ENCODE measurements around the gene SLC41A2.
"Not testable (repeated sequence)": the region's sequence is repeated elsewhere in the genome, so short reads cannot be mapped to it uniquely, and the experiment has no call there.

The SLC41A2 gene

DNA sequence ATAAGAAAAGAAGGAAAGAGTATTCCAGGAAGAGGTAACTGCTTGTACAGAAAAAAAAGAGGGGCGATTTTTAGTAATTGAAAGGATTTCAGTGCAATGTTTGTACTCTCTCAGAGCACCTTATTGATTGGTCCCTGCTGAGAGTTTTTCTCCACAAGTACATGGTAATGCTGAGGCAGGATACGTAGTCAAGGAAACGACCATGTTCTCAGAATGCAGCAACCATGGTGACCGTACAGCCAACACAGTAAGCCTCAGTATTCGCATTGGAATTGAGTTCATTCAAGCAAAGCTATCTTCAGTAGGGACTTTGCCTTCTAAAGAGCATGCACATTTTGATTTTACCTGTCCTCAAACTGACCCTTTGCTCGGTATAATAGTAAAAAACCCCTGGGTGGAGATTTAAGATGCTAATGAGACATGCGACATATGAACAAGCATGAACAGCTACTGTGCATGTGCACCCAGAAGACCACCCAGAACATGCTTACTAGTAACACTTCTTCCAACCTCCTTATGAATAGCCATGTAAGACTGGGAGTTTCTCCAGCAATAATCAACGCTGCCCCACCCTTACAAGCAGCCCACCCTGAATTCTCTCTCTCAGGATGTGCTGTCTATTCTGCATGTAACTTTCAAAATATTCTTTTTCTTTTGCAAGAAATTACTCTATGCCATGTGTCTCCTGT, 6.2 kb upstream of the SLC41A2 start:
- DNase-seq (ENCODE audit: low spot score): no peak

DNA sequence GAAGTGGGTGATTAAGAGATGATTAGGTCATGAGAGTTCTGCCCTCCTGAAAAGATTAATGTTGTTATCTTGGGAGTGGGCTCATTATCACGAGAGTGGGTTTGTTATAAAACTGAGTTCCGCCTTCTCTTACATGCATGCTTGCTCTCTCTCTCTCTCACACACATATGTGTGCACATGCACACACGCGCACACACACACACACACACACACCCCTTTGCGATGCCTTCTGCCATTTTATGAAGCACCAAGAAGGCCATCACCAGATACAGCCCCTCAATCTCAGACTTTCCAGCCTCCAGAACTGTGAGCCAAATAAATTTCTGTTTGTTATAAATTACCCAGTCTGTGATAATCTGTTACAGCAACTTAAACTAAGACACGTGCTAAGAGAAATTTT, 5.7 kb upstream of the SLC41A2 start:
- DNase-seq (ENCODE audit: low spot score): no peak

GRCh38 chr12:104960464-104960863, 2.4 kb upstream of the SLC41A2 start:
- no peak for DNase-seq (ENCODE audit: low spot score)

GRCh38 chr12:104959335-104959841, 1.3 kb upstream of the SLC41A2 start:
- DNase-seq (ENCODE audit: low spot score): no peak

GRCh38 chr12:104958805-104959334, 780 bp upstream of the SLC41A2 start:
- no peak for DNase-seq (ENCODE audit: low spot score)

GRCh38 chr12:104957719-104958000, 430 bp downstream of the SLC41A2 start:
- no peak for DNase-seq (ENCODE audit: low spot score)

DNA sequence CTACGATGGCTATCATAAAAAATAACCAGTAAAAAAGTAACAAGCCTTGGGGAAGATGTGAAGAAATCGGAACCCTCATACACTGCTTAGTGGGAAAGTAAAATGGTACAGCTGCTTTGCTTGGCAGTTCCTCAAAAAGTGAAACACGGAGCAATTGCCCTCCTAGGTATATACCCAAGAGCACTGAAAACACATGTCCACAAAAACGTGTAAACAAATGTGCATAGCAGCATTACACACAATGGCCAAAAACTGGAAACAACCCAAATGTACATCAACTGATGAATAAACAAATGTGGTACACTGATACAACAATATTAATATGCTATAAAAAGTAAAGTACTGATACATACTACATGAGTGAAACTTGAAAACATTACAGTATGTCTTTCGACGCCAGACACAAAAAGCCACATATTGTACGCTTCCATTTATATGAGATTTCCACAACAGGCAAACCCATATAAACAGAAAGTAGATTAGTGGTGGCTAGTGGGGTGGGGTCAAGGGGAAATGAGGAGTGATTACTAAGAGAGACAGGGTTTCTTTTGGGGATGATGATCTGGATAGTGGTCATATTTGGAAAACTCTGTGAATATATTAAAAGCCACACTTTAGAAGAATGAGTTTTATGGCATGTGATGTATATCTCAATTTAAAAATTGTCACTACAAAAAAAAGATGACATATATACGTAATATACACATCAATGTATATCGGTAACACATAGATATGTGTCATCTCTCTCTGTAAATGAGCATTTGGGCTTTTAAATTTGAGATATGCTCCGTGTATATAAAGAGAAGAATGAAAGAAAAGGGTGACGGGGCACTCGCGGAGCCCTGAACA, 996 bp downstream of the SLC41A2 start:
- no peak for DNase-seq (ENCODE audit: low spot score)

DNA sequence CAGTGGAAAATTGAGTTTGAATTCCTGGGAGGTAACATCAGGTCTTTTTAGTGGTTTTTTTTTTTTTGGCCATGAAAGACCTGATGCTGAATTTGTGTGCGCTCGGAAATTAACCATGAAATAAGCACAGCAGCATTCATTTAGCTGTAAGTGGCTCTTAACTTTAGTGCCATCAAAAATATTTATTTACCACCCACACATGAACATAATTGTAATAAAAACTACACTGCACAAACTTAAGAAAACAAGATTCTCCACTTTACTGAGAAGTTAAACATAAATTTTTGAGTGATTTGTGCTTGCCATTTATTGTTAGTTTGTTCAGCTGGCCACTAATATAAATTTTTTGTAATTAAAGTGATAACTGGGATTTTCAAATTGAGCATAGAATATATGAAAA, 2.4 kb downstream of the SLC41A2 start:
- DNase-seq (ENCODE audit: low spot score): no peak

DNA sequence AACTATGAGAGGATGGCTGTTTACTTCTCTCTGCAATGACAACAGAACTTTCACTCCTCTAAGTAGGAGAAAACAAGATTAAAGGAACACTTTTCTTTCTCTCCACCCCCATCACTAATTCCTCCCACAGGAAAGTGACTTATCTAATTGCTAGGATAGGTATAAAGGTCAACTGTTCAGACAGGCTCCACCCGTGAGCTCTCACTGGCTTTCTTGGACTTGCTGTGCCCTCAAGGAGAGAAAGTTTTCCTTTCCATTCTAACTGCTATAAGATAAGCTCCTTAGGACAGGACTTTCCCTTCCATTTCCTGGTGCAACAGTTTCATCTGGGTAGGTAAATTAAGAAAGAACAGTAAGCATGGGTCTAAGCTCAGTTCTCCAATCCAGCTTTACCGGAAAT, 4.8 kb downstream of the SLC41A2 start:
- no peak for DNase-seq (ENCODE audit: low spot score)

GRCh38 chr12:104952816-104953215, 5.3 kb downstream of the SLC41A2 start:
- no peak for DNase-seq (ENCODE audit: low spot score)

- no peak for DNase-seq (ENCODE audit: low spot score)
Observed at GRCh38 chr12:104951759-104952509, 6.2 kb downstream of the SLC41A2 start.

DNA sequence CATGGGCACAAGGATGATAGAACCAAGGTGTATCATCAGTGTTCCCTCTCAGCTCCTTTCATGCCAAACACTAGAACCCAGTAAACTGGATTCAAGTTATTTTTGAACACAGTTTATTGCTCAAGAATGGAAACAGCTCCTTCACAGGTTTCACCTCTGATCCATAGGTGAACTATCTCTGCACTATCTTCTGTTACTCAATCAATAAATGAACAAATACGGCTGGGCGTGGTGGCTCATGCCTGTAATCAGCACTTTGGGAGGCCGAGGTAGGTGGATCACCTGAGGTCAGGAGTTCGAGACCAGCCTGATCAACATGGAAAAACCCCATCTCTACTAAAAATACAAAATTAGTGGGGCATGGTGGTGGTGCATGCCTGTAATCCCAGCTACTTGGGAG, 9.4 kb downstream of the SLC41A2 start:
- not testable (repeated sequence) for DNase-seq (ENCODE audit: low spot score)

- DNase-seq (ENCODE audit: low spot score): no peak
Observed at GRCh38 chr12:104944252-104944651, 13.8 kb downstream of the SLC41A2 start.

DNA sequence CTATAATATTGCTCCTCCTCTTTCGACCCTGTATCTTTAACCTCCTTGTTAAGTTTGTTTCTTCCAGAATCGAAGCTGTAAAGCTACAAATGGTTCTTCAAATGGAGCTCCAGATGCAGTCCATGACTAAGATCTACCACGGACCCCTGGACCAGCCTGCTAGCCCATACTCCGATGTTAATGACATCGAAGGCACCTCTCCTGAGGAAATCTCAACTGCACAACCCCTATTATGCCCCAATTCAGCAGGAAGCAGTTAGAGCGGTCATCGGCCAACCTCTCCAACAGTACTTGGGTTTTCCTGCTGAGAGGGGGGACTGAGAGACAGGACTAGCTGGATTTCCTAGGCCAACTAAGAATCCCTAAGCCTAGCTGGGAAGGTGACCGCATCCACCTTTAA, 14.7 kb downstream of the SLC41A2 start:
- not testable (repeated sequence) for DNase-seq (ENCODE audit: low spot score)

DNA sequence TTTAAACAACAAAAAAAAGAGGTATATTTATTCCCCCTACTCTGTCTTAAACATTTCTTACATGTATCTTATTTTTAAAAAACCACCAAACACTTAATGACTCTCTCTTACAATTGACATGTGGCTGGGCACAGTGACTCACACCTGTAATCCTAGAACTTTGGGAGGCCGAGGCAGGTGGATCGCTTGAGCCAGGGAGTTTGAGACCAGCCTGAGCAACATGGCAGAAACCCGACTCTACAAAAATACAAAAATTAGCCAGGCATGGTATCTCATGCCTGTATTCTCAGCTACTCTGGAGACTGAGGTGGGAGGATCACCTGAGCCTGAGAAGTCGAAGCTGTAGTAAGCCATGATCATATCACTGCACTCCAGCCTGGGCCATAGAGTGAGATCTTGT, 16.0 kb downstream of the SLC41A2 start:
- no peak for DNase-seq (ENCODE audit: low spot score)

DNA sequence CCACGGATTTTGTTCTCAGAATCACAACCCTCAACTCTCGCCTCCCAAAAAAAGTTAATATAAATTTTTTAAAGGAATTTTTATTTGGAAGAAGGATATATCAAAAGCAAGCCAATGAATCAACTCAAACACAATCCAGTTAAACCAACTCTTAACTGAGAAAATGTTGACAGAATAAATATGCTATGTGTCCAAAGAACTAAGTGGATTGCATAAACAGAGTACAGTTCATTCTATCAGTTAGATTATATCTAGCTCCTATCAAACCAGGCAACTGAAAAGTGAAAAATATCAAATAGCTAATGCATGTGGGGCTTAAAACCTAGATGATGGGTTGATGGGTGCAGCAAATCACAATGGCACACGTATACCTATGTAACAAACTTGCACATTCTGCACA, 16.6 kb downstream of the SLC41A2 start:
- no peak for DNase-seq (ENCODE audit: low spot score)

- DNase-seq (ENCODE audit: low spot score): no peak
Observed at GRCh38 chr12:104939089-104939488, 19.0 kb downstream of the SLC41A2 start.

- DNase-seq (ENCODE audit: low spot score): no peak
Observed at GRCh38 chr12:104938371-104938770, 19.7 kb downstream of the SLC41A2 start.

DNA sequence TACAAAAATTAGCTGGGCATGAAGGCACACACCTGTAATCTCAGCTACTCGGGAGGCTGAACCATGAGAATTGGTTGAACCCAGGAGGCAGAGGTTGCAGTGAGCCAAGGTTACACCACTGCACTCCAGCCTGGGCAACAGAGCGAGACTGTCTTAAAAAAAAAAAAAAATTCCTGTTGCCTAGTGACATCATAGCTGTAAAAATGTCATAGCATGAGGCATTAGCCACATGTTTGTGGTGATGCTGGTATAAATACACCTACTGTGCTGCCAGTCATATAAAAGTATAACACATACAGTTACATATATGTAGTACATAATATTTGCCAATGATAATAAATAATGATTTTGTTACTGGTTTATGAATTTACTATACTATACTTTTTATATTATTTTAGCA, 22.2 kb downstream of the SLC41A2 start:
- no peak for DNase-seq (ENCODE audit: low spot score)

DNA sequence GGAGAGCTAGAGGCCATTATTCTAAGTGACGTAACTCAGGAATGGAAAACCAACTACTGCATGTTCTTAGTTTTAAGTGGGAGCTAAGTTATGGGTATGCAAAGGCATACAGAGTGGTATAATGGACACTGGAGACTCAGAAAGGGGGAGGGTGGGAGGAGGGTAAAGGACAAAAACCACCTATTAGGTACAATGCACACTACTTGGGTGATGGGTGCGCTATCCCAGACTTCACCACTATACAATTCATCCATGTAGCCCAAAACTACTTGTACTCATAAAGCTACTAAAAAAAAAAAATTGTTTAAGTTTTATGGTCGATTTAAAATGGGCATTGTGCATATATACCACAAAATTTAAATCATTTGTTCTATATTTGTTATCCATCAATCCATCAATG, 24.3 kb downstream of the SLC41A2 start:
- DNase-seq (ENCODE audit: low spot score): no peak

DNA sequence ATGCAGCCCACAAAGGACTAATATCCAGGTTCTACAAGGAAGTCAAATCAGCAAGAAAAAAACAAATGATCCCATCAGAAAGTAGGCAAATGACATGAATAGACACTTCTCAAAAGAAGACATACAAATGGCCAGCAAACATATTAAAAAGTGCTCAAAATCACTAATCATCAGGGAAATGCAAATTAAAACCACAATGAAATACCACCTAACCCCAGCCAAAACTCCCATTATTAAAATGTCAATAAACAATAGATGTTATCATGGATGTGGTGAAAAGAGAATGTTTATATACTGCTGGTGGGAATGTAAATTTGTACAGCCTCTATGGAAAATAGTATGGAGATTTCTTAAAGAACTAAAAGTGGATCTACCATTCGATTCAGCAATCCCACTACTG, 25.0 kb downstream of the SLC41A2 start:
- no peak for DNase-seq (ENCODE audit: low spot score)

Data from hematopoietic multipotent progenitor cell treated with erythropoietin and hydrocortisone succinate and interleukin-3 and kit ligand, for 15 days (in vitro differentiated cells).